Ureter (tissue), 1 donor: ENCODE measurements around the gene RASL11A. TPM values are rescaled to one million over a fixed set of nuclear protein-coding genes. Genes with fewer than 3 reads are reported as not detected.
"Not testable (repeated sequence)": the region's sequence is repeated elsewhere in the genome, so short reads cannot be mapped to it uniquely, and the experiment has no call there.

Source experiments
- DNase-seq: peaks from one replicate; pipeline ENCODE4 v3.0.0-alpha.2; 2020; ENCODE audit warnings: low spot score
- total RNA-seq: library from RNA; stranded (reverse); gene quantifications from one replicate; pipeline ENCODE4 v1.2.4, GENCODE V29; 2023
- donor health status: DM: yes; HTN: yes; CAD: no.

RASL11A gene
- total RNA-seq, 1 donor from 2014 or later: 33.2 TPM

DNA sequence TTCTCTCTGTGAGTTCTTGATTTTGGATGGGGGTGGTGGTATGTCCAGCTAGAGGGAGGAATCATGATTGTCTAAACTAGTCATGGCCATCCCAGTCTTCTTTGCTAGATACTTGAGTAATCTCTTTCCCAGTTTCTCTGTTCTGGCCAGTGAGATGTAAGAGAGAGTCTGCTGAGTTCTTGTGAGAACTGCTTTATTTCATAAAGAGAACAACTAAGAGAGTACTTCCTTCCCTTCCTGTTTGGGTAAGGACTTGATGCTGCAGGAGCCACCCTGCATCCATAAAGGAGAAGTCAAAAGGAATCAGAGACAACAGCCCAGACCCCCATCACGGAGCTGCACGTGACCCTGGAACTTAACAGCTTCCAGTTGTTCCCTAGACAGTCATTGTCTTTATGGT lies 3.0 kb upstream of the RASL11A start:
- no peak for DNase-seq

- no peak for DNase-seq
Measured at GRCh38 chr13:27269114-27269665, 1.4 kb upstream of the RASL11A start.

GRCh38 chr13:27271570-27272096 lies 1.0 kb downstream of the RASL11A start:
- no peak for DNase-seq

DNA sequence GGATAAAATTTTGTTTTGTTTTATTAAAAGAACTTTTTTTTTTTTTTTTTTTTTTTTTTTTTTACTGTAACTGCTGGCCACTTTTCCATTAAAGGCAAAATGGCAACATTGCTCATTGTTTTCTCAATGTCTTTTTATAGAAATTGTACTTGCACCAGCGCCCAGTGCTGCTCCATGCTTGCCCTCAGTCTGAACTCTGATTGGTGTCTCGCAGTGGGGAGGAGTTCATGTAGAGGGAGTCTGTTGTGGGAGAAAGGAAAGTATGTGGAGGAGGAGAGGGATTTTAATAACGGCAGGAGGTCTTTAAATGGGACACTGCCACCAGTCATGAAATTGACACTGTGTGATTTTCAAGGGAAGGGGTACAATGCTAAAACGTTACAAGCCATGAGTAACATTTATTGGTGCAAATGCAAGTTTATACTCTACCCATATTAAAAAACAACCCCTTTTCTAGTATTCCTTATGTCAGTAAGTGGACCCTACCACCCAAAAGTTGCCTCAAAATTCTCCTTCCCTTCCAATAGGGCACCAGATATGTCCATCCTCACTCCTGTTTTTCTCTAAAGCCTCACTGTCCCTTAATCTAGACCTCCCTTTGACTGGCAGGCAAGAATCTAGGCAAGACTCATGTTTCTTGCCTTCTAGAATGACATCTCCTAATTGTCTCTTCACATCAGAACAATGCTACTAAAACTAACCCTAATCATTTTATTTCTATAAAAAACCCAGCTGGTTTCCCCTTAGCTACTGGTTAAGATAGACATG lies 3.2 kb downstream of the RASL11A start:
- DNase-seq: no peak

DNA sequence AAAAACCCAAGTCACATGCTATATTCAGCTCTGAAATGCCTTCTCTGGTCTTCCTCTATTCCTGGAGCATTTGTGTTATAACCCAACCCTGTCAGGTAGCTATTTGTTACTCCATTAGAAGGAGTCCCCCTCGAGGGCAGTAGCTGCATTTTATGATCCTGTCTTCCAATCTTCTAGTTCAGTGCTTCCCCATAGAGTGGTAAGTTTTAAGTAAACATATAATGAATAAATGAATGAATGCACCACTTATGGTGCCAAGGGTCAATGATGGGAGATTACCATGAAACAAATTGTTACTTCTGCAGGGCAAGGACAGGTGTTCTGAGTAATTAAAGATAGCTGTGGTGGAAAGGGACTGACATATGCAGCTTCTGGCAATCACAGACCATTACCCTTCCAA lies 4.0 kb downstream of the RASL11A start:
- no peak for DNase-seq

GRCh38 chr13:27276188-27276587 lies 5.6 kb downstream of the RASL11A start:
- no peak for DNase-seq

DNA sequence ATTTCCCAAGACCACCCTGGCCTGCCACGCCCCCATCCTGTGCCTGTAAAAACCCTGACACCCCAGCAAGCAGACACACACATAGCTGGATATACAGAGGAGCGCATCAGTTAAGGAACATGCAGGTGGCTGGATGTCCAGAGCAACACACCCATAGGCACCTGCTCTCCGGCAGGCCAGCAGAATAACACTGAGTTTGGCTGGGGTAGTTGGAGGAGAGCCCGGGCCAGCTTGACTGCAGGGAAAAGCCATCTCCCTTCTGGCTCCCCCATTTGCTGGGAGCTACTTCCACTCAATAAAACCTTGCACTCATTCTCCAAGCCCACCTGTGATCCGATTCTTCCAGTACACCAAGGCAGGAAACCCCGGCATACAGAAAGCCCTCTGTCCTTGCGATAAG lies 8.9 kb downstream of the RASL11A start:
- DNase-seq: no peak

GRCh38 chr13:27280009-27280656 lies 9.5 kb downstream of the RASL11A start:
- DNase-seq: no peak

DNA sequence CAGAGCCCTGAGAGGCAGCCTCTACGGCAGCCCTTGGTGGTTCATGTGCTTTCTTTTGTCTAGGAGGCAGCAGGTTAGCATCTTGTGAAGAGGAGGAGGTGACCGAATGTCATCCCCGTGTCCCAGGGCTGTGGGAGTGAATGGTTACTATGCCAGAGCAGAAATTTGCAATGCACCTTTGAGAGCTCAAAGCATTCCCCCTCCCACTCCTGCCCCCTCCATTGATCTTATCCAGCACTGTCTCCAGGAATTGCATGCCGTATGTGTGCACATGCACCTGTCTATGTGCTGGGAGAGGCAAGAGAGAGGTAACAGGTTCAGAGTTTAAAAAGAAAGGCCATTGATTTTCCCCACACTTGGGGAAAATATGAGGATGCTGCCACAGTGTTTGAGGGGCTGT lies 10.2 kb downstream of the RASL11A start:
- no peak for DNase-seq

DNA sequence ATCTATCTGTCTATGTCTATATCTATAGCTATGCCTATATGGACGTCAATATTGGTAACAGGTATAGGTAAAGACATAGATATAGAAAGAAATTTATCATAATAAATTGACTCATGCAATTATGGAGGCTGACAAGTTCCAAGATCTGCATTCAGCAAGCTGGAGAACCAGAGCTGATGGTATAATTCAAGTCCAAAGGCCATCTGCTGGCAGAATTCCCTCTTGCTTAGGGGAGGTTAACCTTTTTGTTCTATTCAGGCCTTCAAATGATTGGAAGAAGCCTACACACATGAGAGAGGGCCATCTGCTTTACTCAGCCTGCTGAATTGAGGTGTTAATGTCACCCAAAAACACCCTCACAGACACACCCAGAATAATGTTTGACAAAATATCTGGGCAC lies 10.8 kb downstream of the RASL11A start:
- DNase-seq: no peak

DNA sequence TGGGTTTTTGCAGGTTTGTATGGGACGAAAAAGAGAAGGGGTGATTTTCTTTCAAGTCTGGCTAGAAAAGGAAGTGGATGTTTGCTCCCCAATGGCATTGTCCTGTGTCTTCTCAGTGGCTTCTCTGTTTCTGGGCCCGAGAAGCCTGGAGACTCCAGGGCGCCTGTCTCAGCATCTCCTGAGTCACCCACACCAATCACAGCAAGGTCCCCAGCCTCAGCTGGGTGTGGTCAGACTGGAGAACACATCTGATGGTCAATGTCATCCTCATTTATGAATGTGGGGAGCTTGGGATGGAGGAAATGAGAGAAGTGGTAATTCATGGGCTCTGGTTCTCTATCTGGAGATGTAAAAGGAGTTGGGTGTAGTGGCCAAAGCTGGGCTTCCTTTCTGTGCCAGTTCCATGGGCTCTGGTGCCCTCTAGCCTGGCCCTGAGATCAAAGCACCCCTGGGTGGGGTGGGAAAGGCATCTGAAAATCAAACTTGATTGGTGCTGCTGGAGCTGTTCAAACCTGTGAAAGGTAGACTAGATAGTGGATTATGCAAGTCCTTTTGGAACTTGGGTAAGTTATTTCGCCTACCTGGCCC lies 13.4 kb downstream of the RASL11A start:
- DNase-seq: no peak

DNA sequence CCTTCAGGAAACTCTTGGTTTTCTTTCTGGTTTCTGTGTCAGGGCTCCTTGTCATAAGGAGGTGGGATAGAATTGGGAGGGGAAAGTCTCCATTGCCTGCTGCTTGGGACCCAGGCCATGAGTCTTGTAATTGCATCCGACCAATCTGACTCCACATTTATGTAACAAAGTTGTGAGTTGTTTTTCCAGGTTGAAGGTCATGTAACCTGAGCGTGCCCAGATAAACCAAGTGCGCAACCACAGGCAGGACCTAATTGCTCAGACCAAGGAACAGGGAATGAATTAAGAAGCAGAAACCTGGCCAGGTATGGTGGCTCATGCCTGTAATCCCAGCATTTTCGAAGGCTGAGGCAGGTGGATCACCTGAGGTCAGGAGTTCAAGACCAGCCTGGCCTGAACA lies 17.8 kb downstream of the RASL11A start:
- DNase-seq: no peak

DNA sequence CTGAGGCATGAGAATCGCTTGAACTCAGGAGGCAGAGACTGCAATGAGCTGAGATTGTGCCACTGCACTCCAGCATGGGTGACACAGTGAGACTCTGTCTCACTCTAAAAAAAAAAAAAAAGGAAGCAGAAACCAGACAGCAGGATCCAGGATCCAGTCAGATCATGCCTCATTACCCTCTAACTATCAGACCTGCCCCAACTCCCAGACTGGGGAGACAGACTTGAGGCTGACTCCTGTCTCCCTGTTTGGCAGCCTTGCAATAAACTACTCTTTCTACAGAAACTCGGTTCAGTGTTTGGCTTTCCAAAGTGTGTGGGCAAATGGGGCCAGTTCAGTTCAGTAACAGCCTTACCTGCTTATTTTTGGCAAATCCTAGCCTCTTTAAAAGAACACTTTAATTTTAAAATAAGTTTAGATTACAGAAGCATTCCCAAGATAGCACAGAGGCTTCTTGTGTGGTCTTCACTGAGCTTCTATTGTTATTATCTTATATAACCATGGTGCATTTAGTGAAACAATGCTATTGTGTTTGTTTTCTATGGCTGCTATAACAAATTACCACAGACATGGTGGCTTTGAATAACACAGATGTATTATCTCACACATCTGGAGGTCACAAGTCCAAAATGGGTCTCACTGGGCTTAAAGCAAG lies 18.5 kb downstream of the RASL11A start:
- DNase-seq: no peak

DNA sequence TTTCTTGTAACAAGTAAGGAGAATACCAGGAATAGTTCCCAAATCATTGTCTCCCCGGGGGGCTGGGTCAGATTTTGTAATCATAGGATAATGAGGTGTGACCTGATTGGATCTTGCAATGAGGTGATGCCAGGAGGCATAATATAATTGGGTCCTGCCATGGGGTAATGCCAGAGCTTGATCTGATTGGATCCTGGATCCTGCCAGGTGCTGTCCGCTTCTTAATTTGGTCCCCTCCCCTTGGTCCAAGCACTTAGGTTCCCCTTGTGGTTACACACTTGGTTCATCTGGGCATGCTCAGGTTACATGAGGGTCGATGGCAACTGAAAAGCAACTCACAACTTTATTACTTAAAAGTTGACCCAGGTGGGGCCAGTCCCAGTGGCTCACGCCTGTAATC lies 20.1 kb downstream of the RASL11A start:
- DNase-seq: no peak

GRCh38 chr13:27291967-27292366 lies 21.3 kb downstream of the RASL11A start:
- not testable (repeated sequence) for DNase-seq

GRCh38 chr13:27293076-27293691 lies 22.6 kb downstream of the RASL11A start:
- DNase-seq: no peak

DNA sequence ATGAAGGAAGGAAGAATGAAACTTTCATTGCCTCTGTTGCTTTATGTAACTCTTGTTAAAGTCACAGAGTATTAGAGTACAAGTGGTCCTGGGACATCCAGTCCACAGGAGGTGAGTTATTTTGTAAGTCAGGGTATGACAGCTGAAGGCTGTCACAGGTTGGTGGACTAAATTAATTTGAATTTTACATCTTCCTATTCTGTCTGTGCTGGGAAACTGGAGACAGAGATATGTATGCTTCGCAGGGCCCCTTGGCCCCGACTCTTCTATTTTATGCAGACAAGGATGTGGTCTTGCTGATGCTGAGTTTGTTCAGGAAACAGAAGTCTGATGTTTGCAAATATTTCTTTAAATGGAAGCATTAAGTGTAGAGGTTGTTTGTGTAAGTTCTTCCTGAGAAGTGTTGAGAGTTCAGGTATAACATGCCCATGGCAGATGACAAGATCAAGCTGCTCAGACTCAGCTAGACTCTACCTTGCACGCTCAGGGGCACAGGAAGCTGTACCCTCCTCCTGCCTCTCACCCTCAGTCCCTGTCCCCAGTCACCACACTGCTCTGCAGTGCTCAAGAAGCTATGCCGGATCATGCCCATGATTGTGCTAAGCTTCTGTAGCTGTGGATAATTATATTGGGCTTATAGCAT lies 23.4 kb downstream of the RASL11A start:
- DNase-seq: no peak

- DNase-seq: no peak
Measured at GRCh38 chr13:27295096-27295495, 24.5 kb downstream of the RASL11A start.

- DNase-seq: no peak
Measured at GRCh38 chr13:27295660-27296059, 25.0 kb downstream of the RASL11A start.

GRCh38 chr13:27296496-27296895 lies 25.9 kb downstream of the RASL11A start:
- no peak for DNase-seq

DNA sequence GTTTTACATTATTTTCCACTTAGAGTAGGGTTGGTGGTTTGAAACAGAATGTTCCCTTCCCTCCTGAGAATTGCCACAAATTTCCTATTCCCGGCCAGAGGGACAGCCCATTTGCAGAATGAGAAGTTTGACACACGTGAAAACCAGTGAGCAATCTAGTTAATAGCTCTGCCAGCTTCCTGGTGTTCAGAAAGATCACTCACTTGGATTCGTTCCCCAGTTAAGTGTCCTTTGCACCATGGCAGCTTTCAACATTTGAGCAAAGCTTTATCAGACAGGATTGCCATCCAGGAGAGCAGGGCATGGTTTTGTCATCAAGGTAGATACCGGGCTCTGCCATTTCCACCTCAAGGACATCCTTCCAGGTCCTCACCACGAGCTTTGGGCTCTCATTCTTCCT lies 28.2 kb downstream of the RASL11A start:
- no peak for DNase-seq
